ENCODE results near the gene PHF11. TPM values are rescaled to one million over a fixed set of nuclear protein-coding genes. Genes with fewer than 3 reads are reported as not detected.

PHF11 gene
- polyA plus RNA-seq, 1 of the 3 experiments (the other 2 are of a cell fraction): 3.0 TPM

- H4K20me1 ChIP-seq (ENCODE audit: insufficient read depth): no peaks in the 10 kb centered on the region
- no peak overlapping the region for H2AFZ ChIP-seq (ENCODE audit: low read depth)
- WGBS (ENCODE audit: low lambda C conversion rate): 95% methylated on average over 7 of the region's 7 CpGs
- H3K9me3 ChIP-seq: no peaks in the 10 kb centered on the region
- no peak overlapping the region for H3K4me3 ChIP-seq (ENCODE audit: low read depth in 2 of 2, low read length in 1 of 2)
- DNase-seq: no peak
- no peak for TF ChIP-seq EP300 (IDR thresholded peaks at IDR 0.05; ENCODE audit: borderline replicate concordance in 1 of 2, low read depth in 1 of 2, low read length in 1 of 2)
- TF ChIP-seq JUND (IDR thresholded peaks at IDR 0.05): no peak
- no peak for TF ChIP-seq FOSL2 (IDR thresholded peaks at IDR 0.05; ENCODE audit: borderline replicate concordance, low read depth)
- no peak for TF ChIP-seq MXI1 (IDR thresholded peaks at IDR 0.05; ENCODE audit: low read depth, low read length)
- TF ChIP-seq EZH2phosphoT487 (IDR thresholded peaks at IDR 0.05; ENCODE audit: borderline replicate concordance, low read depth): no peak
- no peak for TF ChIP-seq RXRA (IDR thresholded peaks at IDR 0.05; ENCODE audit: borderline replicate concordance, low read depth)
- TF ChIP-seq FOXJ3 (CRISPR knock-in tag; IDR thresholded peaks at IDR 0.05): no peak
- TF ChIP-seq SIN3A (IDR thresholded peaks at IDR 0.05; ENCODE audit: borderline replicate concordance, low read depth, low read length): no peak
- no peak for TF ChIP-seq IRF3 (IDR thresholded peaks at IDR 0.05; ENCODE audit: low read depth, low read length)
- TF ChIP-seq REST (IDR thresholded peaks at IDR 0.05; ENCODE audit: low read depth, low read length): no peak
- TF ChIP-seq USF1 (IDR thresholded peaks at IDR 0.05; ENCODE audit: borderline replicate concordance, low read depth): no peak
- no peak for TF ChIP-seq RFX5 (IDR thresholded peaks at IDR 0.05; ENCODE audit: low read length)
- TF ChIP-seq TEAD4 (IDR thresholded peaks at IDR 0.05; ENCODE audit: borderline replicate concordance, insufficient read depth): no peak
- no peak for TF ChIP-seq CTCF (IDR thresholded peaks at IDR 0.05)
- TF ChIP-seq ELF1 (IDR thresholded peaks at IDR 0.05): no peak
- TF ChIP-seq TAF1 (IDR thresholded peaks at IDR 0.05; ENCODE audit: borderline replicate concordance, low read depth, low read length): no peak
- TF ChIP-seq SMC3 (IDR thresholded peaks at IDR 0.05; ENCODE audit: low read depth, low read length): no peak
- TF ChIP-seq POLR2AphosphoS5 (IDR thresholded peaks at IDR 0.05; ENCODE audit: low read depth, low read length): no peak
- no peaks in the 10 kb centered on the region for H3K27me3 ChIP-seq (ENCODE audit: insufficient read depth)
- H3K27ac ChIP-seq (ENCODE audit: low read depth in 2 of 2, low read length in 1 of 2): no peak overlapping the region
- no peaks in the 10 kb centered on the region for H3F3A ChIP-seq (replicated peaks; ENCODE audit: insufficient read depth)
- H3K9ac ChIP-seq: no peak overlapping the region
- H3K79me2 ChIP-seq (ENCODE audit: insufficient read depth): no peaks in the 10 kb centered on the region
- H3K9me2 ChIP-seq: no peaks in the 10 kb centered on the region
- ChIA-PET POLR2A (no interaction called here), CTCF (no interaction called here)
- peaks cover 39 to 52% of the 10 kb centered on the region in 2 experiments for H3K36me3 ChIP-seq (replicated peaks in 1 of 2; ENCODE audit: control insufficient read depth in 1 of 2, insufficient read depth in 2 of 2, low read length in 1 of 2)
- no peak overlapping the region for H3K4me2 ChIP-seq
- H3K4me1 ChIP-seq (ENCODE audit: control insufficient read depth in 1 of 2, insufficient read depth in 2 of 2, low read depth in 1 of 2, low read length in 1 of 2): no peaks in the 10 kb centered on the region
Measured at GRCh38 chr13:49476529-49476928, 19.2 kb upstream of the PHF11 start.
